Esophagus squamous epithelium (tissue), 5 donors: ENCODE measurements around the gene HLA-DPA1. TPM values are rescaled to one million over a fixed set of nuclear protein-coding genes. Genes with fewer than 3 reads are reported as not detected.

Source experiments
- DNase-seq: peaks from one replicate; lab custom pipeline; 2025; lab: John Stamatoyannopoulos, UW
- H3K27ac ChIP-seq, 4 donors: fragments of 200-600 bp; sonication (generic); one replicate each; pipeline ENCODE4 v1.5.1; 2016 to 2019; ENCODE audit warnings: mild to moderate bottlenecking in 1 of 4
- H3K27me3 ChIP-seq, 4 donors: fragments of 200-600 bp; sonication (generic); 1 replicate in 3 of 4; 2 replicates in 1 of 4; pipeline versions ENCODE4 v1.5.1 to v1.6.0; 2017 to 2021; ENCODE audit warnings: antibody characterized with exemption in 1 of 4
- H3K36me3 ChIP-seq, 3 donors: fragments of 200-600 bp; sonication (generic); one replicate each; pipeline ENCODE4 v1.5.1; 2016 to 2019
- H3K4me1 ChIP-seq, 3 donors: fragments of 200-600 bp; sonication (generic); one replicate each; pipeline ENCODE4 v1.5.1; 2017 to 2019
- H3K4me3 ChIP-seq, 4 donors: fragments of 200-600 bp; sonication (generic); 1 replicate in 3 of 4; 2 replicates in 1 of 4; pipeline ENCODE4 v1.5.1; 2016 to 2019; ENCODE audit warnings: mild to moderate bottlenecking in 2 of 4, moderate library complexity in 1 of 4
- H3K9me3 ChIP-seq, 3 donors: fragments of 200-600 bp; sonication (generic); one replicate each; pipeline ENCODE4 v1.5.1; 2016 to 2019
- POLR2A ChIP-seq, 4 donors: fragments of 450-650 bp; IDR thresholded peaks; one replicate each; pipeline ENCODE4 v1.6.1; 2017; ENCODE audit warnings: antibody characterized with exemption in 4 of 4, mild to moderate bottlenecking in 4 of 4, moderate library complexity in 3 of 4
- WGBS, 2 donors: methylation state at CpG; one replicate each; pipeline ENCODE4 v1.1.5; 2018; 5-methylcytosine and 5-hydroxymethylcytosine counted together
- intact Hi-C: fragments of 100-400 bp; cut with DNase I; formaldehyde crosslinking; loops from one replicate; pipeline ENCODE4 v1.15.0; 2022
- total RNA-seq, 4 donors: library from RNA; depleted of rRNA; stranded (reverse); fragments of >200 nt; gene quantifications; one replicate each; pipeline ENCODE4 v1.1.0, GENCODE V29; 2016
- TF ChIP-seq, protein P1 (sequence below), 6 experiments: fragments of 450-650 bp in 4 of 6; fragments of 200-600 bp in 2 of 6; sonication (generic) in 2 of 6; IDR thresholded peaks; one replicate each; pipeline ENCODE4 v1.5.1; 2016 to 2019; ENCODE audit warnings: antibody characterized with exemption in 6 of 6, mild to moderate bottlenecking in 4 of 6, moderate library complexity in 4 of 6
- donor health status: DM: yes; HTN: yes; CAD: no.

The HLA-DPA1 gene
- total RNA-seq, 4 donors from 2014 or later = 6.2 to 114 (median 48.2) TPM

DNA sequence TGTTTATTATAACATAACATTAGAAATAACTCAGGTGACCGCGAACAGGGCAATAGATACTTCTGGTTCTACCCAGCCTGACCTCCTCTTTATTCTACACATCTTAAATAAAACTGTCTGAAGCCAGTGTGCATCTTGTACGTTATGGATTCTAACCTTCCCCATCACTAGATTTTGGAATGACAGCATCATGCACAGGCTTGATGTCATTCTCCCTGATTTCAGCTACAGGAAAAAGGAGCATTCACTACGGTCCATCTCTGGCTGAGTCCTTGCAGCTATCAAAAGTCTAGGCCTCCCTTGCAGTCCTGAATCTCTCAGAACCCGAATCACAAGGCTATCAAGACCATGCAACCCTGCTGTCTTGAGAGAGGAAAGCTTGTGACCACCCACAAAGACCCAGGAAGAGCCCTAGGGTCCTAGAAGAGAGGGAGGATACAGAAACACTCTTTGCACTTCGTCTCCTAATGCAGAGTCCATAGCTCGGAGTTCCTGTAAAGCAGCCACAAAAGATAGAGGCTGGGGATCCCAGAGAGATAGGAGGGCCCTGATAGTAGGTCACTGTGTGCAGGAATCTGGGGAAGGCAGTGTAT is 845 bp downstream of the HLA-DPA1 start:
- Histone ChIP-seq H3K27ac (peak overlapping the region in 3 of 4 donors; percentile 48 to 60 (median 52)), H3K36me3 (peaks cover 0 to 13% (median 0%) of the 10 kb centered on the region in 3 donors), H3K4me1 (no peaks in the 10 kb centered on the region), H3K27me3 (no peaks in the 10 kb centered on the region), H3K4me3 (peak overlapping the region in 3 of 4 donors; percentile 31 to 63 (median 33)), H3K9me3 (no peaks in the 10 kb centered on the region)
- no peak for DNase-seq
- intact Hi-C loops = no loop called here
- TF ChIP-seq, protein P1, sequence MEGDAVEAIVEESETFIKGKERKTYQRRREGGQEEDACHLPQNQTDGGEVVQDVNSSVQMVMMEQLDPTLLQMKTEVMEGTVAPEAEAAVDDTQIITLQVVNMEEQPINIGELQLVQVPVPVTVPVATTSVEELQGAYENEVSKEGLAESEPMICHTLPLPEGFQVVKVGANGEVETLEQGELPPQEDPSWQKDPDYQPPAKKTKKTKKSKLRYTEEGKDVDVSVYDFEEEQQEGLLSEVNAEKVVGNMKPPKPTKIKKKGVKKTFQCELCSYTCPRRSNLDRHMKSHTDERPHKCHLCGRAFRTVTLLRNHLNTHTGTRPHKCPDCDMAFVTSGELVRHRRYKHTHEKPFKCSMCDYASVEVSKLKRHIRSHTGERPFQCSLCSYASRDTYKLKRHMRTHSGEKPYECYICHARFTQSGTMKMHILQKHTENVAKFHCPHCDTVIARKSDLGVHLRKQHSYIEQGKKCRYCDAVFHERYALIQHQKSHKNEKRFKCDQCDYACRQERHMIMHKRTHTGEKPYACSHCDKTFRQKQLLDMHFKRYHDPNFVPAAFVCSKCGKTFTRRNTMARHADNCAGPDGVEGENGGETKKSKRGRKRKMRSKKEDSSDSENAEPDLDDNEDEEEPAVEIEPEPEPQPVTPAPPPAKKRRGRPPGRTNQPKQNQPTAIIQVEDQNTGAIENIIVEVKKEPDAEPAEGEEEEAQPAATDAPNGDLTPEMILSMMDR (IDR thresholded peaks at IDR 0.05) = no peak
- no peak for TF ChIP-seq POLR2A (IDR thresholded peaks at IDR 0.05)
- 67 to 86% methylated on average over 6 to 7 of the region's 7 CpGs for WGBS, 2 donors

DNA sequence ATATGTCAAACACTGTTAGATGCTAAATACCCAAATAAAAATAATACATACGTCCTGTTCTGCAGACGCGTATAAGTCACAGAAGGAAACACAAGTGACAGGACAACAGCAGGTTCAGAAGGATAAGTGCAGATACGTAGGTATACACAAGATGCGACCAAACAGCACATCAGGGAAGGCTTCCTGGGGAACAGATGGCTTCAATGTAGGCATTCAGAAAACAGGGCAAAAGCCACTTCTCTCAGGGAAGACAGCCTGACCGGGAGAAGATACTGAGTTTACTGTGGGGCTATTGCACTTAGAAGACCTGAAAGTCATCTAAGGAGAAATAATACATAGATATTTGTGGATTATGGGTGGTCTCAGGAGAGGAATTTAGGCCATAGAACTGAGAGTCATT is 1.9 kb downstream of the HLA-DPA1 start:
- Histone ChIP-seq H3K4me3 (peak overlapping the region in 2 of 4 donors; percentile 31 to 63), H3K4me1 (no peaks in the 10 kb centered on the region), H3K27me3 (no peaks in the 10 kb centered on the region), H3K36me3 (peaks cover 0 to 21% (median 0%) of the 10 kb centered on the region in 3 donors), H3K27ac (no peak overlapping the region), H3K9me3 (no peaks in the 10 kb centered on the region)
- intact Hi-C loops = no loop called here
- no peak for DNase-seq
- no peak for TF ChIP-seq POLR2A (IDR thresholded peaks at IDR 0.05)
- TF ChIP-seq, protein P1 (IDR thresholded peaks at IDR 0.05) = no peak
- WGBS, 2 donors = 62 to 86% methylated on average over 6 of the region's 6 CpGs

DNA sequence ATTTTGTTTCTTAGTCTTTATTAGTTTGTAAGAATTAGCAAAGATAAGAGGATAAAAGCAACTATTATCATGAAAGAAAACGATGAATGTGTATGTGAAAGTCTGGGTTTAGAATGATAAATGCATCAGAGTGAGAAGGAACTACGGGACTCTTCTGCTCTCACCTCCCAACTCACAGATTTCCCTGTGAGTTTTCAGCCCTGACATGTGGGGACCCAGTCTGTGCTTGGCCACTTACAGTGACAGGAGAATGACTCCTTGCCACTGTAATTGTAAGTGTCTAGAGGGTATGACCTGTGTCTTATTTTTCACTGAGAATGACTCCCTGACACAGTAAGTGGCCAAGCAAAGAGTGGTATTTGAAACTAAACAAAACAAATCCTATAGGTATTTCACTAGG is 2.5 kb downstream of the HLA-DPA1 start:
- Histone ChIP-seq H3K27me3 (no peaks in the 10 kb centered on the region), H3K4me3 (peak overlapping the region in 1 of 4 donors; percentile 63), H3K4me1 (no peaks in the 10 kb centered on the region), H3K27ac (no peak overlapping the region), H3K36me3 (peaks cover 0 to 21% (median 0%) of the 10 kb centered on the region in 3 donors), H3K9me3 (no peaks in the 10 kb centered on the region)
- WGBS, 2 donors = 45 to 58% methylated on average over 2 of the region's 2 CpGs
- TF ChIP-seq, protein P1 (IDR thresholded peaks at IDR 0.05) = no peak
- no peak for TF ChIP-seq POLR2A (IDR thresholded peaks at IDR 0.05)
- intact Hi-C loops = no loop called here
- no peak for DNase-seq

DNA sequence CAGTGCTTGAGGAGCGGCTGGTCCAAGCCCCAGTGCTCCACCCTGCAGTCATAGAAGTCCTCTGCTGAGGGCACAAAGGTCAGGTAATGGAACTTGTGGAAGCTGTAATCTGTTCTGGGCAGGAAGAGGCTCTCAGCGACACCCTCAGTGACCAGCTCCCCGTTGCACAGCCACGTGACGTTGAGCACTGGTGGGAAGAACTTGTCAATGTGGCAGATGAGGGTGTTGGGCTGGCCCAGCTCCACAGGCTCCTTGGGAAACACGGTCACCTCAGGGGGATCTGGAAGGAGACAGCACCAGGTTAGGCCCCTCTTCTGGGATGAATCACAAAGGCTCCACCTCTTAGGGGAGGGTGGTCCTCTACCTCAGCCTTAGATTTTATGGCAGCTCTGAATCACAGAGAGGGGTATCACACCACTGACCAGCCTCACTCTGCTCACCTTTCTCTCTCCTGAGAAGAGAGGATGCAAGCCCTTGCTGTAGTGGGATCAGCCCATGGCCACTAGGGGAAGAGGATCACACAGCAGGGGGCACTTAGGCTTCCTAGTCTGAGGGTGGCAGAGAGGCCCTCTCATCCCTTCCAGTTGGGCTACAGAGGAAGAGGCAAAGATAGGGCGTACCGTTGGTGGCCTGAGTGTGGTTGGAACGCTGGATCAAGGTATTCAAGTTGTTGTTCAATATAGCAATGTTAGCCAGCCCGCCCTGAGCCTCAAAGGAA is 4.3 kb downstream of the HLA-DPA1 start:
- TF ChIP-seq, protein P1 (IDR thresholded peaks at IDR 0.05) = no peak
- TF ChIP-seq POLR2A (IDR thresholded peaks at IDR 0.05) = no peak
- Histone ChIP-seq H3K9me3 (no peaks in the 10 kb centered on the region), H3K27me3 (no peaks in the 10 kb centered on the region), H3K4me1 (no peaks in the 10 kb centered on the region), H3K36me3 (peaks cover 0 to 21% (median 0%) of the 10 kb centered on the region in 3 donors), H3K27ac (no peak overlapping the region), H3K4me3 (no peak overlapping the region)
- intact Hi-C loops = no loop called here
- WGBS, 2 donors = 86 to 90% methylated on average over 9 to 10 of the region's 10 CpGs
- DNase-seq = no peak

DNA sequence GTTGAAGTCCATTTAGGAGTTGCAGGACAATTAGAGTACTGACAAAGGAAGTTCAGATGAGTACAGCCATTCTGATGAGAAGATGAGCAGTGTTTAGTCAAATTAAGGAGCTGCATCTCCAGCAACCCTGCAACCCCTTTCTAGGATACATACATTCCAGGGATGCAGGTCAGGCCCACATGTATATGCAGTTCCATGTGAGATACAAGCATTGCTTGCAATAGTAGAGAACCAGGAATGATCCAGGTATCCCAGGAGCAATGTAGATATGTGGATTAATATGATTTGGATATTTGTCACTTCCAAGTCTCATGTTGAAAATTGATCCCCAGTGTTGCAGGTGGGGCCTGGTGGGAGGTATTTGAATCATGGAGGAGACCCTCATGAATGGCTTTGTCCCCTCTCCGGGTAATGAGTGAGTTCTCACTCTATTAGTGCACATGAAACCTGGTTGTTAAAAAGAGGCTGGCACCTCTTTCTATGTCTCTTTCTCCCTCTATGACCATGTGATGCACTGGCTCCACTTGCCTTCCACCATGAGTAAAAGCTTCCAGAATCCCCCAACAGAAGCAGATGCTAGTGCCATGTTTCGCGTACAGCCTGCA is 6.4 kb downstream of the HLA-DPA1 start:
- 91 to 97% methylated on average over 3 of the region's 3 CpGs for WGBS, 2 donors
- Histone ChIP-seq H3K9me3 (no peaks in the 10 kb centered on the region), H3K27ac (no peak overlapping the region), H3K4me1 (no peaks in the 10 kb centered on the region), H3K4me3 (no peak overlapping the region), H3K27me3 (no peaks in the 10 kb centered on the region), H3K36me3 (peaks cover 0 to 21% (median 0%) of the 10 kb centered on the region in 3 donors)
- intact Hi-C loops = no loop called here
- TF ChIP-seq, protein P1 (IDR thresholded peaks at IDR 0.05) = no peak
- TF ChIP-seq POLR2A (IDR thresholded peaks at IDR 0.05) = no peak
- DNase-seq = no peak
